Neural cell (in vitro differentiated cells): ENCODE data around the gene HDAC9.

Experiments used
- CTCF ChIP-seq: fragments of 450-650 bp; IDR thresholded peaks from 2 replicates; pipeline ENCODE4 v1.5.1; 2014; ENCODE audit warnings: antibody characterized with exemption, mild to moderate bottlenecking, moderate library complexity; ENCODE audit not compliant: poor library complexity, severe bottlenecking
- POLR2AphosphoS5 ChIP-seq: IDR thresholded peaks from 2 replicates; pipeline ENCODE4 v1.6.1; 2012
- RAD21 ChIP-seq: fragments of 450-650 bp; conservative IDR thresholded peaks from 2 replicates; pipeline ENCODE4 v1.6.1; 2014; ENCODE audit warnings: antibody characterized with exemption, mild to moderate bottlenecking, moderate library complexity

GRCh38 chr7:18623389-18623788 lies 127.8 kb downstream of the HDAC9 start:
- TF ChIP-seq CTCF = no peak
- TF ChIP-seq POLR2AphosphoS5 = no peak
- no peak for TF ChIP-seq RAD21
